Measurements from ENCODE around the gene PCCA. TPM values are rescaled to one million over a fixed set of nuclear protein-coding genes. Genes with fewer than 3 reads are reported as not detected.

The PCCA gene
- total and polyA plus RNA-seq, 4 donors: 45.1 to 378 (median 110) TPM

- Histone ChIP-seq H3K4me3 (ENCODE audit: low read depth, low read length) (no peak overlapping the region), H3K27me3 (ENCODE audit: control insufficient read depth, insufficient read depth, low read length) (no peaks in the 10 kb centered on the region), H3K4me1 (ENCODE audit: control insufficient read depth, insufficient read depth, low read length) (no peaks in the 10 kb centered on the region), H3K36me3 (ENCODE audit: control insufficient read depth, insufficient read depth, low read length) (no peaks in the 10 kb centered on the region), H3K9me3 (ENCODE audit: control insufficient read depth, insufficient read depth, low read length) (peaks cover 4% of the 10 kb centered on the region), H3K27ac (ENCODE audit: low read depth, low read length) (no peak overlapping the region)
- WGBS (ENCODE audit: insufficient coverage): no CpG with 5 or more reads among the region's 1 CpG
- no peak for DNase-seq (ENCODE audit: low read depth in 4 of 6, low spot score in 6 of 6)
Measured at GRCh38 chr13:100333141-100333540, 244.2 kb downstream of the PCCA start.

- peak in 1 of 6 donors; percentile 49 for DNase-seq (ENCODE audit: low read depth in 4 of 6, low spot score in 6 of 6)
- Histone ChIP-seq H3K4me1 (ENCODE audit: control insufficient read depth, insufficient read depth, low read length) (no peaks in the 10 kb centered on the region), H3K27me3 (ENCODE audit: control insufficient read depth, insufficient read depth, low read length) (no peaks in the 10 kb centered on the region), H3K36me3 (ENCODE audit: control insufficient read depth, insufficient read depth, low read length) (no peaks in the 10 kb centered on the region), H3K27ac (ENCODE audit: low read depth, low read length) (no peak overlapping the region), H3K9me3 (ENCODE audit: control insufficient read depth, insufficient read depth, low read length) (peaks cover 4% of the 10 kb centered on the region), H3K4me3 (ENCODE audit: low read depth, low read length) (no peak overlapping the region)
- no CpG with 5 or more reads among the region's 1 CpG for WGBS (ENCODE audit: insufficient coverage)
Measured at GRCh38 chr13:100334214-100334613, 245.3 kb downstream of the PCCA start.

GRCh38 chr13:100336795-100337516 lies 248.1 kb downstream of the PCCA start:
- no peak for DNase-seq (ENCODE audit: low read depth in 4 of 6, low spot score in 6 of 6)
- Histone ChIP-seq H3K27ac (ENCODE audit: low read depth, low read length) (peak overlapping the region; percentile 13), H3K36me3 (ENCODE audit: control insufficient read depth, insufficient read depth, low read length) (no peaks in the 10 kb centered on the region), H3K4me3 (ENCODE audit: low read depth, low read length) (no peak overlapping the region), H3K9me3 (ENCODE audit: control insufficient read depth, insufficient read depth, low read length) (peaks cover 4% of the 10 kb centered on the region), H3K27me3 (ENCODE audit: control insufficient read depth, insufficient read depth, low read length) (no peaks in the 10 kb centered on the region), H3K4me1 (ENCODE audit: control insufficient read depth, insufficient read depth, low read length) (no peaks in the 10 kb centered on the region)
- WGBS (ENCODE audit: insufficient coverage): 96% methylated on average over 4 of the region's 9 CpGs

GRCh38 chr13:100338275-100338674 lies 249.4 kb downstream of the PCCA start:
- peak in 1 of 6 donors; percentile 32 for DNase-seq (ENCODE audit: low read depth in 4 of 6, low spot score in 6 of 6)
- Histone ChIP-seq H3K36me3 (ENCODE audit: control insufficient read depth, insufficient read depth, low read length) (no peaks in the 10 kb centered on the region), H3K9me3 (ENCODE audit: control insufficient read depth, insufficient read depth, low read length) (peaks cover 4% of the 10 kb centered on the region), H3K27me3 (ENCODE audit: control insufficient read depth, insufficient read depth, low read length) (no peaks in the 10 kb centered on the region), H3K4me1 (ENCODE audit: control insufficient read depth, insufficient read depth, low read length) (no peaks in the 10 kb centered on the region), H3K4me3 (ENCODE audit: low read depth, low read length) (no peak overlapping the region), H3K27ac (ENCODE audit: low read depth, low read length) (peak overlapping the region; percentile 57)
- no CpG with 5 or more reads among the region's 1 CpG for WGBS (ENCODE audit: insufficient coverage)

- no peaks in the 10 kb centered on the region for H3K36me3 ChIP-seq (ENCODE audit: control insufficient read depth, insufficient read depth, low read length)
- no peaks in the 10 kb centered on the region for H3K27me3 ChIP-seq (ENCODE audit: control insufficient read depth, insufficient read depth, low read length)
- whole genome bisulfite sequencing (ENCODE audit: insufficient coverage): no CpG with 5 or more reads among the region's 8 CpGs
- peak in 1 of 6 donors; percentile 64 for DNase-seq (ENCODE audit: low read depth in 4 of 6, low spot score in 6 of 6)
- no peaks in the 10 kb centered on the region for H3K4me1 ChIP-seq (ENCODE audit: control insufficient read depth, insufficient read depth, low read length)
- peak overlapping the region; percentile 64 for H3K27ac ChIP-seq (ENCODE audit: low read depth, low read length)
- no peak overlapping the region for H3K4me3 ChIP-seq (ENCODE audit: low read depth, low read length)
- peaks cover 4% of the 10 kb centered on the region for H3K9me3 ChIP-seq (ENCODE audit: control insufficient read depth, insufficient read depth, low read length)
Measured at GRCh38 chr13:100339411-100339940, 250.6 kb downstream of the PCCA start.

GRCh38 chr13:100340865-100341264 lies 252.0 kb downstream of the PCCA start:
- H3K27me3 ChIP-seq (ENCODE audit: control insufficient read depth, insufficient read depth, low read length): no peaks in the 10 kb centered on the region
- peaks cover 4% of the 10 kb centered on the region for H3K9me3 ChIP-seq (ENCODE audit: control insufficient read depth, insufficient read depth, low read length)
- H3K36me3 ChIP-seq (ENCODE audit: control insufficient read depth, insufficient read depth, low read length): no peaks in the 10 kb centered on the region
- H3K4me1 ChIP-seq (ENCODE audit: control insufficient read depth, insufficient read depth, low read length): no peaks in the 10 kb centered on the region
- no peak overlapping the region for H3K4me3 ChIP-seq (ENCODE audit: low read depth, low read length)
- no peak for DNase-seq (ENCODE audit: low read depth in 4 of 6, low spot score in 6 of 6)
- WGBS (ENCODE audit: insufficient coverage): no CpG with 5 or more reads among the region's 2 CpGs
- no peak overlapping the region for H3K27ac ChIP-seq (ENCODE audit: low read depth, low read length)

- no peaks in the 10 kb centered on the region for H3K36me3 ChIP-seq (ENCODE audit: control insufficient read depth, insufficient read depth, low read length)
- H3K4me1 ChIP-seq (ENCODE audit: control insufficient read depth, insufficient read depth, low read length): no peaks in the 10 kb centered on the region
- no peak overlapping the region for H3K27ac ChIP-seq (ENCODE audit: low read depth, low read length)
- peaks cover 4% of the 10 kb centered on the region for H3K9me3 ChIP-seq (ENCODE audit: control insufficient read depth, insufficient read depth, low read length)
- DNase-seq (ENCODE audit: low read depth in 4 of 6, low spot score in 6 of 6): no peak
- H3K27me3 ChIP-seq (ENCODE audit: control insufficient read depth, insufficient read depth, low read length): no peaks in the 10 kb centered on the region
- no peak overlapping the region for H3K4me3 ChIP-seq (ENCODE audit: low read depth, low read length)
- whole genome bisulfite sequencing (ENCODE audit: insufficient coverage): 83% methylated on average over 4 of the region's 6 CpGs
Measured at GRCh38 chr13:100341327-100341726, 252.4 kb downstream of the PCCA start.

GRCh38 chr13:100344544-100344943 lies 255.7 kb downstream of the PCCA start:
- H3K36me3 ChIP-seq (ENCODE audit: control insufficient read depth, insufficient read depth, low read length): no peaks in the 10 kb centered on the region
- 100% methylated on average over 1 of the region's 4 CpGs for WGBS (ENCODE audit: insufficient coverage)
- H3K4me3 ChIP-seq (ENCODE audit: low read depth, low read length): no peak overlapping the region
- peaks cover 4% of the 10 kb centered on the region for H3K9me3 ChIP-seq (ENCODE audit: control insufficient read depth, insufficient read depth, low read length)
- no peak overlapping the region for H3K27ac ChIP-seq (ENCODE audit: low read depth, low read length)
- no peaks in the 10 kb centered on the region for H3K4me1 ChIP-seq (ENCODE audit: control insufficient read depth, insufficient read depth, low read length)
- DNase-seq (ENCODE audit: low read depth in 4 of 6, low spot score in 6 of 6): no peak
- no peaks in the 10 kb centered on the region for H3K27me3 ChIP-seq (ENCODE audit: control insufficient read depth, insufficient read depth, low read length)

- no peaks in the 10 kb centered on the region for H3K27me3 ChIP-seq (ENCODE audit: control insufficient read depth, insufficient read depth, low read length)
- peak in 1 of 6 donors; percentile 48 for DNase-seq (ENCODE audit: low read depth in 4 of 6, low spot score in 6 of 6)
- WGBS (ENCODE audit: insufficient coverage): 89% methylated on average over 1 of the region's 3 CpGs
- peaks cover 4% of the 10 kb centered on the region for H3K9me3 ChIP-seq (ENCODE audit: control insufficient read depth, insufficient read depth, low read length)
- peak overlapping the region; percentile 19 for H3K27ac ChIP-seq (ENCODE audit: low read depth, low read length)
- H3K4me3 ChIP-seq (ENCODE audit: low read depth, low read length): no peak overlapping the region
- no peaks in the 10 kb centered on the region for H3K4me1 ChIP-seq (ENCODE audit: control insufficient read depth, insufficient read depth, low read length)
- no peaks in the 10 kb centered on the region for H3K36me3 ChIP-seq (ENCODE audit: control insufficient read depth, insufficient read depth, low read length)
Measured at GRCh38 chr13:100347968-100348367, 259.1 kb downstream of the PCCA start.

- H3K4me1 ChIP-seq (ENCODE audit: control insufficient read depth, insufficient read depth, low read length): no peaks in the 10 kb centered on the region
- H3K9me3 ChIP-seq (ENCODE audit: control insufficient read depth, insufficient read depth, low read length): peaks cover 4% of the 10 kb centered on the region
- no peak overlapping the region for H3K4me3 ChIP-seq (ENCODE audit: low read depth, low read length)
- H3K27me3 ChIP-seq (ENCODE audit: control insufficient read depth, insufficient read depth, low read length): no peaks in the 10 kb centered on the region
- DNase-seq (ENCODE audit: low read depth in 4 of 6, low spot score in 6 of 6): peak in 1 of 6 donors; percentile 12
- no peak overlapping the region for H3K27ac ChIP-seq (ENCODE audit: low read depth, low read length)
- no peaks in the 10 kb centered on the region for H3K36me3 ChIP-seq (ENCODE audit: control insufficient read depth, insufficient read depth, low read length)
- no CpG with 5 or more reads among the region's 3 CpGs for WGBS (ENCODE audit: insufficient coverage)
Measured at GRCh38 chr13:100349594-100349993, 260.7 kb downstream of the PCCA start.

Measured in spinal cord (tissue), 10 donors.